GM18870 (cell line): ENCODE data around the gene MRPS22.
A peak's percentile ranks its signal among the peaks of the same experiment; 100 is the strongest.
"Not testable (repeated sequence)": the region's sequence is repeated elsewhere in the genome, so short reads cannot be mapped to it uniquely, and the experiment has no call there.

Experiments
- ATAC-seq: cut with Tn5 transposase; IDR thresholded peaks from one replicate; pipeline ENCODE4 v1.9.1; 2021; ENCODE audit warnings: moderate library complexity; ENCODE audit not compliant: unreplicated experiment

The MRPS22 gene

DNA sequence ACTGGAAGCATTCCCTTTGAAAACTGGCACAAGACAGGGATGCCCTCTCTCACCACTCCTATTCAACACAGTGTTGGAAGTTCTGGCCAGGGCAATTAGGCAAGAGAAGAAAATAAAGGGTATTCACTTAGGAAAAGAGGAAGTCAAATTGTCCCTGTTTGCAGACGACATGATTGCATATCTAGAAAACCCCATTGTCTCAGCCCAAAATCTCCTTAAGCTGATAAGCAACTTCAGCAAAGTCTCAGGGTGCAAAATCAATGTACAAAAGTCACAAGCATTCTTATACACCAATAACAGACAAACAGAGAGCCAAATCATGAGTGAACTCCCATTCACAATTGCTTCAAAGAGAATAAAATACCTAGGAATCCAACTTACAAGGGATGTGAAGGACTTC, 9.1 kb upstream of the MRPS22 start:
- ATAC-seq: not testable (repeated sequence)

DNA sequence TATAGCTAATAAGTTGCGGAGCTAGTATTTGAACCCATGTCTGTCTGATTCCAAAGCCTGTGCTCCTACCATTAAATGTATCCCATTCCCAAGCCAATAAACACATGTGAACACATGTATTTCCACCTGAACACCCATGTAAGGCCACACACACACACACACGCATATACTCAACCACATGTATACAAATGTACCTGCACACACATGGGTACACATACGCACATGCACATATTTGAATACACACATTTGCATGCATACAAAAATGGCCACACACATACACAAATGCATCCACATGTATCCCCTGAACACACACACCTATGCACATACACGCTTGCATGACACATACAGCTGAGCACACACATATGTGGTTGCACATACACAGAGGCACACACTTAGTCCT, 5.4 kb upstream of the MRPS22 start:
- ATAC-seq: no peak

DNA sequence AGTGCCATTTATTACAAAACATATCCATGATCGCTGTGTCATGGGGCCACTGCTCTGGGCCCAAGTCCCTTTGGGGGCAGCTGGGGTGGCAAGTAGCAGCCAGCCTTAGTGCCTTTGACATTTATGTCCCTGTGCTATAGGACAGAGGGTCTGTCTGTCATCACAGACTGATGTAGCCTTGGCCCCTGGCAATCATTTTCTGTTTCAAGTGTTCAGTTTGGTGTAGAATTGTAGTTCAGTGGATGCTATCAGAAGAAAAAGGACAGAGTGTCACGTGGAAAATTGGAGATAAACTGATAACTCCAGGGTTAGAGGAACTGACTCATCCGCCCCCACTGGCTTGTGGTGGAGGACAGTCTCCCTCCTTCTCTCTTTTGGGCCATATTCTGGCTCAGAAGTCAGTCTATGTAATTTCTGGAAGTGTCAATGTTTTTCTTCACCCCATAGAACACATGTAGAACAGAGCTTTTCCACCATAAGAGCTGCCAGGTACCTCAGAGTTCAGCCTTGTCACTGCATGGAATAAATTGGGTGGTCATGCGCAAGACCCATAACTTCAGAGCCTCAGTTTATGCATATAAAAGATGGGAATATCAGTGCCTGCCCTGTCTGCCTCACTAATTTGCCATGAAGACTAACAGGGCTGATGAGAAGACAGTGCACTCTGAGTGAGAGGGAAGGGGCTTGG, 4.5 kb upstream of the MRPS22 start:
- no peak for ATAC-seq

DNA sequence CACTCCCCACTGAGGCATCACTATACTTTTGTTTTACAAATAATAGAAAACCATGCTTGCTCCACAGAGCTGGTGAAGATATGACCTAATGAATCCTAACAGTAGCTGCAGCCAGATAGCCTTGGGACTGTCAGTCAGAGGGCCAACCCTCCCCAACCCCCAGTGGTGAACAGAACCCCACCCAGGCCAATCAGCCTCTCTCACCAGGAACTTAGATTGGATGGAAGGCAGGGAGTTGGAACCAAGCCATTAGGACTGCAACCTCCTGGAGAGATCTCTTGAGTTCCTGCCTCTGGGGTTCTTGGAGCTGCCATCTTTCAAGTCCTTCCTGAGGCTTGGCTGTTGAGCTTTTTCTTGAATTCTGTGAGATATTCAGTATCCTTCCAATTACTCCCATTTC, 3.0 kb upstream of the MRPS22 start:
- ATAC-seq: no peak

DNA sequence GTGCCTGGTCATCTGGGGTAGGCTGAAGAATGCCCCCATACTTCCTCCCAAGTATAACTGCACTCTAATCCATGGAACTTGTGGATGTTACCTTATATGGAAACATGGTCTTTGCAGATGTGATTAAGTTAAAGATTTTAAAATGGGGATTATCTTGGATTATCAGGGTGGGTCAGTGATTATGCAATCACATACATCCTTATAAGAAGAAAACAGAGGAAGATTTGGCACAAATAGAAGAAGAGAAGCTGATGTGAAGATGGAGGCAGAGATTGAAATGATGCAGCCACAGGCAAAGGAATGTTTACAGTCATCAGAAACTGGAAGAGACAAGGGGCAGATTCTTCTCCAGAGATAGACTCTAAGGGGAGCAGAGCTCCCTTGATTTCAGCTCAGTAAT, 1.8 kb upstream of the MRPS22 start:
- no peak for ATAC-seq

DNA sequence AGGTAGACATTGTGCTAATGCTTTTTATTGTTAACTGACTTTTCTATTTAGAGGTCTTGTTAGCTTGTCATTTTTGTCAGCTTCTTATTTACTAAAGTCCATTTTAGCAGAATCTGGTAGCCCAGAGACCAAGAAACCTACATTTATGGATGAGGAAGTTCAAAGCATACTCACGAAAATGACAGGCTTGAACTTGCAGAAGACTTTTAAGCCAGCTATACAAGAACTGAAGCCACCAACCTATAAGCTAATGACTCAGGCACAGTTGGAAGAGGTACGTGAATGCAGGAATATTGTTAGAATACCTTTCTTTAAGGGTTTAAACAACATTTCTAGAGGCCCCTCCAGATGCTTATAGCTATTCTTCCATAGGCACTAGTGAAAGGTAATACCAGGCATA, 3.0 kb downstream of the MRPS22 start:
- ATAC-seq: no peak

DNA sequence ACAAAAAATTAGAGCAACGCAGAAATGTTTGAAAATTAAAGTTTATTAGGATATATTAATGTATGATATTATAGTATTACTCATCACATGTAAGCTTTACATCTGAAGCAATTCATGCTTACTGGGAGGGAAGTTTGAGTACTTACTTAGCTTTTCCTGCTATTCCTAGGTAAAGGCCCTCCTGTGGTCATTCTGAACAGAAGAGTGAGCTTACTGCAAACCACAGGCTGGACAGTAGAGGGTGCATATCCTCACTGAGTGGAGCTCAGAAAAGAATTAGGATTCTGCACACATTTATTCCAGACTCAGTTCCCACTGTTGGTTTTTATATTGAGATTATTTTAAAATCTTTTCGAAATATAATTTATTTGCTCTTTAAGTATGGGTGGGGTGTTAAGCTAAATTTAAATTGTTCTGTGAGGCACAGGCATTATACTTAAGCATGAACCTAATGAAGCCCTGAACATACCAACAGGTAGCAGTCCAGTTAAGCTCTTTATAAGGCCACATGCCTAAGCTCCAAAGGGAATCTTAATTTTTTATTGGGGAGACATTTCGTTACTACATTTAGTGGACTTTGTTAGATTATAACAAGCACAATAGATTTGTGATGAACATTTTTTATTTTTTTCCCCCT, 10.2 kb downstream of the MRPS22 start:
- ATAC-seq: no peak

DNA sequence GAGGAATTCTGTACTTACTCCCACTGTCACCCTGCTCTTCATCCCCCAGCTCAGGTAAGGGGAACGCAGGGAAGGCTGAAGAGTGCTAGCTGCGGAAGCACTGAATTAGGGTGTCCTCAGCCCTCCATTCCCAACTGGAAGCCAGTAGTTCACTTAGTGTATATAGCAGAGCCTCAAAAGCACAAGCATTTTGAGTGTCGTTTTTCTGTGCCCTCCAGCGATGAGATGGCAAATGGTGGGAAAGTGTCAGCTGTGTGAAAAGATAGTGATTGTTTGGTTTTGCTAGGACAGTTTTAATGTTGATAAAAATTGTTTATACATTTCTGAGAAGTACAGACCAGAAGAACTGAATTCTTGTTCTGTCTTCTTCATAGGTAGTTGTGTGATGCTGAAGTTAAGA, 10.8 kb downstream of the MRPS22 start:
- no peak for ATAC-seq

DNA sequence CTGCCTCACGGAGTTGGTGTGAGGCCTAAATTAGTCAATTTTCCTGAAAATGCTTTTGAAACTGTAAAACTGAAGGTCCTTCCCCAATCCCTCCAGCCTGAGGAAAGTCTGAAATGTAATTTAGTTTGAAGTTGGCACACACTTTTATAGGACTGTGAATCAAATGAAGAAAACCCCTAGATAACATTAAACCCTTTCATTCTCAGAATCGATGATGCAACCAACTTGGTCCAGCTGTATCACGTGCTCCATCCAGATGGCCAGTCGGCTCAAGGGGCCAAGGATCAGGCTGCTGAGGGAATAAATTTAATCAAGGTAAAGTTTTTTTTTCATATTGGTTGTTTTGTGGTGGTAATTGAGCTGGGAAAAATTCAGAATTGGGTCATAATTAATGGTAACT, 11.7 kb downstream of the MRPS22 start:
- ATAC-seq: no peak

DNA sequence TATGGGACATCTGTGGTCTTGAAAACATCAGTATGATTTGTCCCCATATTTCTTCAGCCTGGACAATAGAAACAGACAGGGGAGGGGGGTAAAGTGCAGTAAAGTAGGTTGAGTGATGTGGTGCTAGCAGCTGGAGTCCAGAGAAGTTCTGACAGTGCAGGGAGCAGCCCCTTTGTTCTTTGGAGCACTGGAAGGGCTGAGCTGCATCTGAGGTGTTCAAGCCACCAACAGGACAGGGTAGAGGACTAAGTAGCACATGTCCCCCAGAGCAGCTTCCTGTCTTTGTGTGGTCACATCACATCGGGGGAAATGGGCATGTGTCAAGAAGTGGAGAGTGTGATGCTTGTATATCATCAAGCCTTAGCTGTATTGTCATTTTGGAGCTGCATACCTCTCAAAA, 12.1 kb downstream of the MRPS22 start:
- no peak for ATAC-seq

DNA sequence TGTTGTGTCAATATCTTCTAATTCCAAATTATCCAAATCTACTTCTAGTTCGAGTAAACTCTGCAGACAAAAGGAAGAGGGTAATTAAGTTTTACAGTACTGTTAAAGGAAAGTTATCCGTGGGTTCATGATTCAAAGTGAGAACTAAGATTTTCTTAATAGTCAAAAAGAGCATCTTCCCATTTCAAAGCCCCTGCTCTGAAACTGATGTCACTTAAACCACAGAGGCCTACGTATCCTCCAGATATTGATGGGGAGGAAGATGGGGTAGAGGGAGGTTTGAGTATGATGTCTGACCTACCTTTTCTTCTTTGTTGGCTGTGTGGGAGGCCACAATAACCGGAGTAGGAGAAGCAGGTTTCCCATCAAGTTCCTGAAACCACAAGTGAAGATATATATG, 14.1 kb downstream of the MRPS22 start:
- no peak for ATAC-seq

DNA sequence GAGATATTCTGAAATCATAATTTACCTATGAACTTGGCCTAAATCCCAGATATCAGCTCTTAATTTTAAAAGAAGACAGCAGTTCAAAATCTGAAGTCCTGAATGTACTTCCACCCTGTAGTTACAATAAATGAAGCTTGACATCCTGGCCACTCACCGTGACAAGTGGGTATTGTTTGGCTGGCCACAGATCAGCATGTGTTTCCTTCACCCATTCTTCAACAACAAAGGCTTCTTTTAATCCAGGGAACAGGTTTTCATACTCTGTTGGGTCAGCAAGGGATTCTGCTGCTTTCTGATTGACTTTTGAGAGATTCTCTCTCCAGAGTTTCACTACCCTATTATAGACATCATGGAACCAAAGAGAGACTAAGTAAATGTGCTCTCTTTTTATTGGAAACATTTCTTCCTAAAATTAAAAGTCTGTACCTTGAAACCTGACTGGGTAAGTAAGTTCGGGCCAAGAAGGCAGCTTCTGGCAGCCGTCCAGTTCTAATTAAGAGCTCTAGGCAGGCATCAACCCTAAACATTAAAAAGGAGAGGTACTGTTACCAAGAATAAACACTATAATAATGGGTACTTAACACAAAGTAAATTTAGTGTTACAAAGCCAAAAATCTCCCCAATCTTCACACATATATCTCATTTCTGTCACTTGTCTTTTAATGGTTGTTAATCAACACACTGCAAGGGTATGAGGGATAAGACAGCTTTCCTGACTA, 15.2 kb downstream of the MRPS22 start:
- ATAC-seq: no peak

DNA sequence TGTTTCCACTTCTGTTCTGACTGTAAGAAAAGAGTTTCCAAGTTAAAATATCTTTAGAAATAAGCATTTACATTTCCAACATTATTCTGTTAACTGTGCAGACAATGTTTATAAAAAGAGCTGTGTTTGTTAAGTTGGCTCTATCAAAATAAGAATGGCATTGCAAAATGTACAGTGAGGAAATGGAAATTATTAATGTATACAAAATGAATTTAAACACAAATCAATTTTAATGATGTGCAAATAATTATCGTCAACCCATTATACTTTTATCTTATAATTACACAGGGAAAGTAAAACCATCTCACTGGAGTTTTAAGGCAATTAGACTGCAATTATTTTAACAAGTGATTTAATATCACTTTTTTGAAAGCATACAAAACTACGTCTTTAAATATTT, 17.5 kb downstream of the MRPS22 start:
- ATAC-seq: no peak

DNA sequence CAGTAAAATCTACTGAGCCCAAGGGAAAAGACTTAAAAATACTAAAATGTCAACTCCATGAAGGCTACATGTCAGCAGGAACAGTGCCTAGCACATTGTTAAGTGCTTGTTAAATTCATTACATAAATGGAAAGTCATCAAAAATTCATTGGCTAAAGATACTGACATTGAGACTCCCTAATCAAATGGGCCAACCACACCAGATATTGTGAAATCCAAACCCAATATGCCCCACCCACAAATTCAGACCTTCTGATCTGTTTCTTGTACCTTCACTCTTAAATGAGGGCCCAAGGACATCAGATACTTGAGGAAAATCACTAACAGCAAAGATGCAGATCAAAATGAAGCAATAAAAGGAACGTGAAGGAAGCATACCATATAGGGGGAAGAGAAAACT, 20.7 kb downstream of the MRPS22 start:
- ATAC-seq: no peak

DNA sequence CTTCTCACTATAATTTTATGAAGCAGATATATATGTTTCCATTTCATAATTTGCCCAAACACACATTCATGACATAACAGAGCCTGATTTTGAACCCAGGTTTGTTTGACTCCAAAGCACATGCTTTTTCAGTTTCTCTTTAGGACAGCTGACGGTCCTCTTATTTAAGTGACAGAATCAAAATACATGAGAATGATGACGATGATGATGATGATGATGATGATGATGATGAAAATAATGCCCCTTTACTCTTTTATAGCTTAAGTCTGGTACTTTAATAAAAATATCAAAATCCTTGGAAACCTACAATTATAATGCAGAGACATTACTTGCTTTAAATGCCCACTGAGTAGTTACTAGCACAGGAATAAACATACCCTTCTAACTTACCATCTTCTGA, 30.3 kb downstream of the MRPS22 start:
- ATAC-seq: no peak

DNA sequence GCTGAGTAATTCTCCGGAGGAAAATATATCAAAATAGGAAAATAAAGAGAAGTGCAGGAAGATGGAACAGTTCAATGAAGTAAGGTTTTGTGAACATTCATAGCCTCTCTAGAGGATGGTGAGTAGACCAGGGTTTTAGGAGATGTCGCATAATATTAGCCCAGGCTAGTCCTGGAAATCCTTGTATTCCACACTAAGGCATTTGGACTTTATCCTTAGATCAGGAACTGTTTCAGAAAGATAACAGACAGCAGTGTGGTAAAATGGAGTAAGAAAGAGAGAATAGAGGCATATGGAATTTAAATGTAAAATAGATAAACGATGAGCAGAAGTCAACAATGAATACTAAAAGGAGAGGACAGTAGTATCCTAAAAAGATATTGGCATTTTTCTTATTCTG, 33.6 kb downstream of the MRPS22 start:
- ATAC-seq: no peak

DNA sequence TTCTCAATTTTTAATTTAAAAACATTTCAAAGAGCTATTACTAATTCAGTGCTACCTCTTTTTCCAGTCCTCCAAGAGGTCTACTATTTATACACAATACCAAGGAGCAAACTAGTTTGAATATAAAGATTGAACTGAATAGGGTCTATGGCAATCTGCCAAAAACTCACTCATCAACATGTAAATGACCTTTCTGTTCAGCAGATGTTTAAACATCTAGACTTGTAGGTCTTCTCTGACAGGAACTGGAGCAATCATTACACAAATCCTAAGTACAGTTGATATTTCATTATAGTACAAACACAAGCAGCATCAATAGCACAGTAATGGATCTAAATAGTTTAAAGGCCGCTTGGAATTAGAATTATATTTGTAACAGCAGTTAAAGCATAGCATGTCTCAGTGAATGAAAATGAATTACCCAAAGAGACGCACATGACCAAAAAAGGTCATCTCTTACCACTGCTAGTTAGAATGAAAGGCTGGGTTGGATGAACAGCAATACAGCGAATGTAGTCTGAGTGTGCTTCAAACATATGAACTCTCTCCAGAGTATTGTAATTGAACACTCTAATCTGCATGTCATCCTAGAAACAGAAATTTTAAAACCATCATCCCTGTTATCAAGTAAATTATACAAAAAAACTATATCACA, 34.9 kb downstream of the MRPS22 start:
- ATAC-seq: no peak

DNA sequence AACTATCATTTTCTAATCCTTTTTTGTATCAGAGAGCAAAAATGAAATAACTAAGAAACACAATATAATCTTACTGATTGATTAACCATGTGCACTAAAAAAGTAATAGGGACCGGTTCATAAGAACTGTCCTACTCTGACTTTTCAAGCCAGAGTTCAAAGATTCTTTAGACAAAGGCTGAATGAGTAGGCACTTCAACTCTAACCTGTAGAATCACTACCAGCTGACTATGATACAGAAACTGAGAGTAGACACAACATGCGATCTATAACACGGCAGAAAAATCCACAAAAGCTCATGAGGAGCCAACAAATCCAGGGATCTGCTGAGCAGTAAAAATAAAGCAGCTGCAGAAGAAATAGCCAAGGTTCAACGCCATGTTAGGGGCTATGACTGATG, 36.8 kb downstream of the MRPS22 start:
- ATAC-seq: no peak

DNA sequence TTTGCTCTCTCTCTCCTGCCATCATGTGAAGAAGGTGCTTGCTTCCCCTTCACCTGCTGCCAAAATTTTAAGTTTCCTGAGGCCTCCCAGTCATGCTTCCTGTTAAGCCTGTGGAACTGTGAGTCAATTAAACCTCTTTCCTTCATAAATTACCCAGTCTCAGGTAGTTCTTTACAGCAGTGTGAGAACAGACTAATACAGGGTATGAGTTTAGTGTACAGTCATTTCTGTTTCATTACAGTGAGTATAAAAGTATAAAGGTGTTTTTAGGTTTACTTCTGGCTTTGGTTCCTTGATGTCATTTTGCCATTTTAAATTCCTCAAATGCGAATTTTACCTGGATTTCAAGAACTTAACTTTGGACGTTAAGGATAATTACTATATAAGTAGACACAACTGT, 38.5 kb downstream of the MRPS22 start:
- ATAC-seq: not testable (repeated sequence)

DNA sequence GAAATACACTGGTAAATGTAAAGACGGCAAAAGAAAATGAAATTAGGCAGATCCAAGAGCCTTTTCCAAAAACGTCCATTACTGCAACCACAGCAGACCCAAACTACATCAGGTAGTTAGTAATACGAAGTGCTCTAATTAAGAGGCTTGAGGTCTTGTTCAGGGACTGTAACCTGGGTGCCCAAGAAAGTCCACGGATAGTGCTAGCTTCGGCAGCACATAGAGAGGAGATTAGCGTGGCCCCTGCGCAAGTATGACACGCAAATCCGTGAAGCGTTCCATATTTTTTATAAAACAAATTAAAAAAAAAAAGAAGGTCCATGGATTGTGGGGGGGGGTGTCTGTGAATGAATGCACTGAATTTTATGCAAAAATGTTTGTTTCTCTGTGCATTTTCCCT, 44.3 kb downstream of the MRPS22 start:
- no peak for ATAC-seq

DNA sequence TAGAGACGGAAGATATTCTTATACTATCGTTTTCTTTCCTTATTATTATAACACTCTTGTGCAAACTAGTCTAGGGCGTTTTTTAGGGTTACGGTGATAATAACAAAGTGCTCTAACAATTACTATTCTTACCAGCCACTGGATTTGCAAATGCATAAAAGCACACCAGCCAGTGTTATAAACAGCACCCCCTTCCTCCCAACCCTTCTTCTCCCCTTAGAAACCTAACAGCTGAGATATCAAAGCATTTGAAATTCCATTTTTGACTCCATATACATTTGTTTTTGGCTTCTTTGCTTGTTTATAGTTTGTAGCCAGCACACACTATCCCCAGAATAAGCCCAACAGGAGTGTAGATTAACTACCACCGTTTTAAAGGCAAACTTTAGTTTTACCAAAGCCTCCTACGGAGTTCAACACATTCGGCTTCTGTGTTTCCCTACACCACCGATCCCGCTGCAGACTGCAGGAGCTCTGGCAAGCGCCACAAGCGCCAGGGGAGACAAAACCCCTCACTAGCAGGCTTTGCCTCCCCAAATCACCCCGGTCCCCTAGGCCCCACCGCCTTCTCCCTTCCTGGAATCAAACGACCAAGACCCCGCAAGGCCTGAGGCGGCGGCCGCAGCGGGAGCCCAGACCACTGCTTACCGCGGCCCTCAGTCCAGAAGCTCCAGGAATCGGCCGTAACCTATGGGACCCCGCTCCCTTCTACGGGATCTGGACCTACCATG, 45.2 kb downstream of the MRPS22 start:
- peak; percentile 26 for ATAC-seq
